CD8-positive, alpha-beta memory T cell (primary cell): ENCODE measurements around the gene UAP1L1. TPM values are rescaled to one million over a fixed set of nuclear protein-coding genes. Genes with fewer than 3 reads are reported as not detected.
"Not testable (repeated sequence)": the region's sequence is repeated elsewhere in the genome, so short reads cannot be mapped to it uniquely, and the experiment has no call there.

ENCODE experiments used
- CTCF ChIA-PET: fragments of 350-600 bp; sonication (Branson Sonifier 250); formaldehyde crosslinking; loops from one replicate; lab custom pipeline; 2021; ENCODE audit warnings: antibody characterized with exemption; lab: Charles Lee
- POLR2A ChIA-PET: fragments of 350-600 bp; sonication (Branson Sonifier 250); formaldehyde crosslinking; loops from one replicate; lab custom pipeline; 2021; ENCODE audit warnings: antibody characterized with exemption; lab: Charles Lee
- DNase-seq, 5 donors: peaks; one replicate each; pipeline versions ENCODE4 v3.0.0 to v3.0.0-alpha.2; 2020 to 2022; ENCODE audit warnings: mixed read lengths in 1 of 5
- H3K27ac ChIP-seq: one replicate; pipeline ENCODE4 v1.7.0; 2013; ENCODE audit warnings: low read depth, mild to moderate bottlenecking, low read length, moderate library complexity
- H3K27me3 ChIP-seq: 2 replicates; pipeline ENCODE4 v1.7.0; 2013; ENCODE audit warnings: low read length, mild to moderate bottlenecking; ENCODE audit not compliant: insufficient read depth, poor library complexity, severe bottlenecking
- H3K36me3 ChIP-seq: 2 replicates; pipeline ENCODE4 v1.7.0; 2013; ENCODE audit warnings: mild to moderate bottlenecking, low read length, moderate library complexity; ENCODE audit not compliant: insufficient read depth
- H3K4me1 ChIP-seq: 2 replicates; pipeline ENCODE4 v1.7.0; 2013; ENCODE audit warnings: mild to moderate bottlenecking, low read length, moderate library complexity; ENCODE audit not compliant: insufficient read depth
- H3K4me3 ChIP-seq: 2 replicates; pipeline ENCODE4 v1.7.0; 2013; ENCODE audit warnings: mild to moderate bottlenecking, low read length
- H3K9me3 ChIP-seq: 2 replicates; pipeline ENCODE4 v1.7.0; 2013; ENCODE audit warnings: mild to moderate bottlenecking, low read length
- H3K27ac Mint-ChIP-seq, 8 donors: one replicate each; pipeline ENCODE4 v1.8.0; 2020 to 2021; ENCODE audit warnings: mixed read lengths in 8 of 8, mild to moderate bottlenecking in 6 of 8, inconsistent platforms in 3 of 8, moderate library complexity in 3 of 8
- H3K27me3 Mint-ChIP-seq, 2 donors: one replicate each; pipeline ENCODE4 v1.8.0; 2020 to 2021; ENCODE audit warnings: mixed read lengths in 2 of 2, mild to moderate bottlenecking in 1 of 2, moderate library complexity in 1 of 2
- H3K36me3 Mint-ChIP-seq, 3 donors: one replicate each; pipeline ENCODE4 v1.8.0; 2020 to 2021; ENCODE audit warnings: mixed read lengths in 3 of 3, inconsistent platforms in 1 of 3, mild to moderate bottlenecking in 1 of 3
- H3K4me1 Mint-ChIP-seq, 3 donors: one replicate each; pipeline ENCODE4 v1.8.0; 2020 to 2021; ENCODE audit warnings: mixed read lengths in 3 of 3, inconsistent platforms in 1 of 3, mild to moderate bottlenecking in 1 of 3
- H3K4me3 Mint-ChIP-seq, 7 donors: one replicate each; pipeline ENCODE4 v1.8.0; 2020 to 2021; ENCODE audit warnings: mixed read lengths in 7 of 7, mild to moderate bottlenecking in 6 of 7, moderate library complexity in 4 of 7, inconsistent platforms in 2 of 7
- H3K9me3 Mint-ChIP-seq, 5 donors: one replicate each; pipeline ENCODE4 v1.8.0; 2020 to 2022; ENCODE audit warnings: mixed read lengths in 5 of 5, mild to moderate bottlenecking in 3 of 5, moderate library complexity in 2 of 5, inconsistent platforms in 1 of 5
- polyA plus RNA-seq: library from polyadenylated mRNA; unstranded; fragments of 300-500 nt; fragmentation: Illumina TruSeq; gene quantifications from one replicate; pipeline ENCODE4 v1.2.3, GENCODE V29; 2021
- total RNA-seq, 2 experiments: library from RNA; stranded (reverse); gene quantifications; one replicate each; pipeline ENCODE4 v1.2.3, GENCODE V29; 2021

Gene UAP1L1
- total and polyA plus RNA-seq, 3 experiments from 2014 or later, result 4.6 to 15.5 (median 15.3) TPM

- H3K4me3 ChIP-seq, result no peak overlapping the region
- Mint-ChIP-seq H3K9me3 (no peaks in the 10 kb centered on the region), H3K27ac (no peak overlapping the region), H3K4me1 (no peaks in the 10 kb centered on the region), H3K4me3 (no peak overlapping the region), H3K36me3 (no peaks in the 10 kb centered on the region), H3K27me3 (peaks cover 4 to 12% of the 10 kb centered on the region in 2 donors)
- CTCF ChIA-PET, result interaction anchor here (1.2 to 2.3 kb wide), 2 partner anchors 20 to 26 kb away, joined by 5 to 10 read pairs; partner anchors contain the start of gene ABCA2
- H3K36me3 ChIP-seq, result no peaks in the 10 kb centered on the region
- H3K9me3 ChIP-seq, result no peaks in the 10 kb centered on the region
- no peak for DNase-seq
- POLR2A ChIA-PET, result no interaction called here
- H3K27me3 ChIP-seq, result peaks cover 32% of the 10 kb centered on the region
- H3K4me1 ChIP-seq, result peaks cover 8% of the 10 kb centered on the region
- H3K27ac ChIP-seq, result no peak overlapping the region
Observed at GRCh38 chr9:137054932-137055384, 22.4 kb upstream of the UAP1L1 start.

GRCh38 chr9:137055385-137056364 lies 21.6 kb upstream of the UAP1L1 start:
- peaks cover 8% of the 10 kb centered on the region for H3K4me1 ChIP-seq
- no peaks in the 10 kb centered on the region for H3K9me3 ChIP-seq
- Mint-ChIP-seq H3K27ac (no peak overlapping the region), H3K4me3 (no peak overlapping the region), H3K9me3 (no peaks in the 10 kb centered on the region), H3K4me1 (no peaks in the 10 kb centered on the region), H3K27me3 (peaks cover 4 to 7% of the 10 kb centered on the region in 2 donors), H3K36me3 (no peaks in the 10 kb centered on the region)
- H3K36me3 ChIP-seq, result no peaks in the 10 kb centered on the region
- CTCF ChIA-PET, result interaction anchor here (1.2 to 2.3 kb wide), 3 partner anchors 12 to 27 kb away, joined by 5 to 10 read pairs (median 8); partner anchors contain the start of gene ABCA2
- H3K4me3 ChIP-seq, result no peak overlapping the region
- POLR2A ChIA-PET, result interaction anchor here (0.6 kb wide), 1 partner anchor 134 kb away, joined by 7 read pairs; no protein-coding TSS in a partner anchor
- H3K27me3 ChIP-seq, result peaks cover 25% of the 10 kb centered on the region
- no peak overlapping the region for H3K27ac ChIP-seq
- DNase-seq, result no peak

- CTCF ChIA-PET, result interaction anchor here (1.4 to 2.3 kb wide), 2 partner anchors 11 to 21 kb away, joined by 8 to 10 read pairs; no protein-coding TSS in a partner anchor
Observed at GRCh38 chr9:137056739-137057415, 20.4 kb upstream of the UAP1L1 start.

GRCh38 chr9:137057545-137057944 lies 19.8 kb upstream of the UAP1L1 start:
- no peak for DNase-seq
- CTCF ChIA-PET, result interaction anchor here (2.1 to 2.3 kb wide), 2 partner anchors 11 to 22 kb away, joined by 9 to 10 read pairs; partner anchors contain the start of gene NPDC1
- H3K9me3 ChIP-seq, result no peaks in the 10 kb centered on the region
- no peaks in the 10 kb centered on the region for H3K36me3 Mint-ChIP-seq
- no peaks in the 10 kb centered on the region for H3K36me3 ChIP-seq
- peaks cover 8% of the 10 kb centered on the region for H3K4me1 ChIP-seq
- H3K4me3 ChIP-seq, result no peak overlapping the region
- no peak overlapping the region for H3K27ac Mint-ChIP-seq
- H3K4me3 Mint-ChIP-seq, result no peak overlapping the region
- H3K27me3 Mint-ChIP-seq, result peaks cover 3 to 4% of the 10 kb centered on the region in 2 donors
- no peaks in the 10 kb centered on the region for H3K9me3 Mint-ChIP-seq
- POLR2A ChIA-PET, result no interaction called here
- no peaks in the 10 kb centered on the region for H3K4me1 Mint-ChIP-seq
- peaks cover 7% of the 10 kb centered on the region for H3K27me3 ChIP-seq
- no peak overlapping the region for H3K27ac ChIP-seq

More at GRCh38 chr9:137056739-137057415, 20.4 kb upstream of the UAP1L1 start:
- H3K4me1 Mint-ChIP-seq, result no peaks in the 10 kb centered on the region
- no peak for DNase-seq
- Histone ChIP-seq H3K9me3 (no peaks in the 10 kb centered on the region), H3K4me3 (no peak overlapping the region), H3K27me3 (peaks cover 14% of the 10 kb centered on the region), H3K4me1 (peaks cover 8% of the 10 kb centered on the region), H3K27ac (no peak overlapping the region), H3K36me3 (no peaks in the 10 kb centered on the region)
- POLR2A ChIA-PET, result interaction anchor here (0.6 kb wide), 1 partner anchor 135 kb away, joined by 7 read pairs; no protein-coding TSS in a partner anchor
- no peaks in the 10 kb centered on the region for H3K9me3 Mint-ChIP-seq
- H3K27me3 Mint-ChIP-seq, result peaks cover 4% of the 10 kb centered on the region in 2 donors
- no peak overlapping the region for H3K4me3 Mint-ChIP-seq
- no peaks in the 10 kb centered on the region for H3K36me3 Mint-ChIP-seq
- H3K27ac Mint-ChIP-seq, result peak overlapping the region in 1 of 8 donors; percentile 42

- Histone ChIP-seq H3K27ac (no peak overlapping the region), H3K4me3 (no peak overlapping the region), H3K27me3 (no peaks in the 10 kb centered on the region), H3K36me3 (no peaks in the 10 kb centered on the region), H3K9me3 (no peaks in the 10 kb centered on the region), H3K4me1 (no peaks in the 10 kb centered on the region)
- POLR2A ChIA-PET, result no interaction called here
- no peak overlapping the region for H3K4me3 Mint-ChIP-seq
- no peaks in the 10 kb centered on the region for H3K9me3 Mint-ChIP-seq
- H3K27ac Mint-ChIP-seq, result no peak overlapping the region
- no peaks in the 10 kb centered on the region for H3K27me3 Mint-ChIP-seq
- no peak for DNase-seq
- H3K4me1 Mint-ChIP-seq, result no peaks in the 10 kb centered on the region
- CTCF ChIA-PET, result interaction anchor here (1.0 to 2.4 kb wide), 4 partner anchors 9 to 281 kb away, joined by 3 to 9 read pairs (median 6); partner anchors contain the start of gene NPDC1
- no peaks in the 10 kb centered on the region for H3K36me3 Mint-ChIP-seq
Observed at GRCh38 chr9:137058521-137059234, 18.6 kb upstream of the UAP1L1 start.

- H3K4me1 ChIP-seq, result no peaks in the 10 kb centered on the region
- no peaks in the 10 kb centered on the region for H3K36me3 ChIP-seq
- Mint-ChIP-seq H3K9me3 (no peaks in the 10 kb centered on the region), H3K27ac (no peak overlapping the region), H3K36me3 (no peaks in the 10 kb centered on the region), H3K27me3 (no peaks in the 10 kb centered on the region), H3K4me3 (no peak overlapping the region), H3K4me1 (peaks cover 0 to 3% (median 2%) of the 10 kb centered on the region in 3 donors)
- no peaks in the 10 kb centered on the region for H3K27me3 ChIP-seq
- no peak overlapping the region for H3K27ac ChIP-seq
- ChIA-PET POLR2A (no interaction called here), CTCF (interaction anchor here (8.6 kb wide), 1 partner anchor 14 kb away, joined by 87 read pairs; the partner anchor contains the start of gene NPDC1)
- no peaks in the 10 kb centered on the region for H3K9me3 ChIP-seq
- DNase-seq, result no peak
- H3K4me3 ChIP-seq, result no peak overlapping the region
Observed at GRCh38 chr9:137062384-137062783, 14.9 kb upstream of the UAP1L1 start.

GRCh38 chr9:137062798-137063197 lies 14.5 kb upstream of the UAP1L1 start:
- H3K27me3 Mint-ChIP-seq, H3K4me1 ChIP-seq, H3K4me3 ChIP-seq, H3K36me3 ChIP-seq, H3K27me3 ChIP-seq, DNase-seq, H3K36me3 Mint-ChIP-seq, H3K4me1 Mint-ChIP-seq, POLR2A ChIA-PET, H3K9me3 ChIP-seq, H3K9me3 Mint-ChIP-seq, H3K27ac ChIP-seq, H3K4me3 Mint-ChIP-seq, H3K27ac Mint-ChIP-seq: not testable (repeated sequence)
- CTCF ChIA-PET, result interaction anchor here (2.1 to 8.6 kb wide), 2 partner anchors 15 to 33 kb away, joined by 15 to 87 read pairs; partner anchors contain the start of gene NPDC1
